Transverse colon (tissue), 4 donors: ENCODE results near the gene MAP3K14. TPM values are rescaled to one million over a fixed set of nuclear protein-coding genes. Genes with fewer than 3 reads are reported as not detected.

Experiments used
- DNase-seq: peaks from one replicate; pipeline ENCODE4 v3.0.0-alpha.2; 2019
- H3K27ac ChIP-seq, 4 donors: fragments of 200-600 bp; sonication (generic); 2 replicates each; pipeline ENCODE4 v1.5.1; 2016 to 2018; ENCODE audit warnings: inconsistent platforms in 4 of 4
- H3K27me3 ChIP-seq: fragments of 200-600 bp; sonication (generic); 2 replicates; pipeline ENCODE4 v1.5.1; 2017; ENCODE audit warnings: inconsistent platforms
- H3K36me3 ChIP-seq, 4 donors: fragments of 200-600 bp; sonication (generic); 2 replicates each; pipeline ENCODE4 v1.5.1; 2017 to 2019; ENCODE audit warnings: inconsistent platforms in 4 of 4
- H3K4me1 ChIP-seq, 4 donors: fragments of 200-600 bp; sonication (generic); 2 replicates each; pipeline ENCODE4 v1.5.1; 2017 to 2020; ENCODE audit warnings: inconsistent platforms in 4 of 4
- H3K4me3 ChIP-seq, 4 donors: fragments of 200-600 bp; sonication (generic); 1 replicate in 1 of 4; 2 replicates in 3 of 4; pipeline versions ENCODE4 v1.5.1 to v1.6.1; 2017 to 2019; ENCODE audit warnings: inconsistent platforms in 4 of 4
- H3K9me3 ChIP-seq, 2 donors: fragments of 200-600 bp; sonication (generic); 2 replicates each; pipeline ENCODE4 v1.5.1; 2017 to 2019; ENCODE audit warnings: inconsistent platforms in 2 of 2
- CTCF ChIP-seq, 5 experiments: fragments of 200-600 bp in 3 of 5; fragments of 450-650 bp in 2 of 5; sonication (generic) in 3 of 5; IDR thresholded peaks; 1 replicate in 2 of 5; 2 replicates in 3 of 5; pipeline ENCODE4 v1.5.1; 2016 to 2017; ENCODE audit warnings: antibody characterized with exemption in 5 of 5, inconsistent platforms in 3 of 5, mild to moderate bottlenecking in 2 of 5, moderate library complexity in 1 of 5
- EP300 ChIP-seq: sonication (generic); formaldehyde crosslinking; IDR thresholded peaks from one replicate; pipeline ENCODE4 v1.6.1; 2017; ENCODE audit warnings: antibody characterized with exemption, low read depth
- POLR2A ChIP-seq: fragments of 450-650 bp; IDR thresholded peaks from one replicate; pipeline ENCODE4 v1.6.1; 2016; ENCODE audit warnings: antibody characterized with exemption, mild to moderate bottlenecking, moderate library complexity
- POLR2AphosphoS5 ChIP-seq, 3 donors: sonication (generic); formaldehyde crosslinking; IDR thresholded peaks; one replicate each; pipeline ENCODE4 v1.6.1; 2016; ENCODE audit warnings: antibody characterized with exemption in 3 of 3
- WGBS, 2 donors: methylation state at CpG; one replicate each; pipeline ENCODE4 v1.1.5; 2018; ENCODE audit warnings: low coverage in 1 of 2; 5-methylcytosine and 5-hydroxymethylcytosine counted together
- in situ Hi-C, 4 donors: fragments of 200-750 bp; cut with MboI; loops; one replicate each; pipeline versions ENCODE4 v1.15.0 to v1.15.1; 2017; ENCODE audit warnings: low sequenced_read_pairs in 3 of 4, low pct_ligation_motif_present in 1 of 4, low pct_unique_long_range_greater_than_20kb in 1 of 4
- intact Hi-C: fragments of 100-400 bp; cut with DNase I; formaldehyde crosslinking; loops from one replicate; pipeline ENCODE4 v1.15.1; 2023; ENCODE audit warnings: low total_unique reads
- total RNA-seq, 4 donors: library from RNA; depleted of rRNA; stranded (reverse); fragments of >200 nt; gene quantifications; one replicate each; pipeline ENCODE4 v1.1.0, GENCODE V29; 2016

The MAP3K14 gene
- total RNA-seq, 4 donors from 2014 or later, result 13.0 to 33.7 (median 18.7) TPM

- Histone ChIP-seq H3K27ac (peak overlapping the region; percentile 55 to 81 (median 68)), H3K4me3 (no peak overlapping the region), H3K36me3 (peaks cover 0 to 23% (median 4%) of the 10 kb centered on the region in 4 donors), H3K27me3 (no peaks in the 10 kb centered on the region), H3K4me1 (peaks cover 5 to 22% (median 20%) of the 10 kb centered on the region in 4 donors), H3K9me3 (no peaks in the 10 kb centered on the region)
- WGBS, 2 donors, result 73% methylated on average over 21 of the region's 21 CpGs; no CpG with 5 or more reads in 1 of the 2 donors
- in situ Hi-C loops, result loop anchor here in 1 of 4 donors (5.0 kb wide), 1 partner anchor 99 kb away; no protein-coding TSS in a partner anchor
- intact Hi-C loops, result no loop called here
- no peak for TF ChIP-seq POLR2A
- TF ChIP-seq CTCF (IDR thresholded peaks at IDR 0.05), result no peak
- peak; percentile 37 to 39 (median 37) for TF ChIP-seq POLR2AphosphoS5 (IDR thresholded peaks at IDR 0.05)
- DNase-seq, result no peak
Measured at GRCh38 chr17:45282683-45283644, 33.9 kb downstream of the MAP3K14 start.

GRCh38 chr17:45279898-45280297 lies 36.9 kb downstream of the MAP3K14 start:
- H3K4me3 ChIP-seq, result no peak overlapping the region
- H3K27ac ChIP-seq, result peak overlapping the region in 3 of 4 donors; percentile 44 to 83 (median 78)
- H3K9me3 ChIP-seq, result no peaks in the 10 kb centered on the region
- intact Hi-C loops, result loop anchor here (5.0 kb wide), 1 partner anchor 37 kb away; the partner anchor contains the start of gene MAP3K14
- peaks cover 13 to 37% (median 23%) of the 10 kb centered on the region in 4 donors for H3K4me1 ChIP-seq
- peaks cover 0 to 8% (median 4%) of the 10 kb centered on the region in 4 donors for H3K36me3 ChIP-seq
- 61 to 76% methylated on average over 3 of the region's 3 CpGs for WGBS, 2 donors
- no peaks in the 10 kb centered on the region for H3K27me3 ChIP-seq
- no peak for DNase-seq
- no peak for TF ChIP-seq POLR2A
- no peak for TF ChIP-seq POLR2AphosphoS5 (IDR thresholded peaks at IDR 0.05)
- in situ Hi-C loops, result loop anchor here (5.0 to 10.0 kb wide), 3 partner anchors 97 to 105 kb away; no protein-coding TSS in a partner anchor

GRCh38 chr17:45277992-45278391 lies 38.8 kb downstream of the MAP3K14 start:
- H3K36me3 ChIP-seq, result peaks cover 0 to 21% (median 7%) of the 10 kb centered on the region in 4 donors
- H3K27me3 ChIP-seq, result no peaks in the 10 kb centered on the region
- DNase-seq, result no peak
- intact Hi-C loops (loop anchor here (1.0 to 5.0 kb wide), 2 partner anchors 39 to 107 kb away; partner anchors contain the start of gene MAP3K14), in situ Hi-C loops (loop anchor here in 3 of 4 donors (5.0 to 10.0 kb wide), 3 partner anchors 99 to 107 kb away; no protein-coding TSS in a partner anchor)
- peak overlapping the region; percentile 44 to 83 (median 72) for H3K27ac ChIP-seq
- peaks cover 13 to 30% (median 17%) of the 10 kb centered on the region in 4 donors for H3K4me1 ChIP-seq
- no peak overlapping the region for H3K4me3 ChIP-seq
- no peaks in the 10 kb centered on the region for H3K9me3 ChIP-seq
- WGBS, 2 donors, result 26 to 68% methylated on average over 3 to 7 of the region's 7 CpGs
- TF ChIP-seq POLR2AphosphoS5 (IDR thresholded peaks at IDR 0.05), result no peak
- no peak for TF ChIP-seq POLR2A
- no peak for TF ChIP-seq EP300
- no peak for TF ChIP-seq CTCF (IDR thresholded peaks at IDR 0.05)

GRCh38 chr17:45277216-45277849 lies 39.5 kb downstream of the MAP3K14 start:
- intact Hi-C loops, result loop anchor here (1.0 to 5.0 kb wide), 2 partner anchors 40 to 108 kb away; partner anchors contain the start of gene MAP3K14
- peak; percentile 26 to 78 (median 62) for TF ChIP-seq POLR2AphosphoS5 (IDR thresholded peaks at IDR 0.05)
- TF ChIP-seq EP300, result no peak
- TF ChIP-seq CTCF (IDR thresholded peaks at IDR 0.05), result peak; percentile 75 to 94 (median 82)
- TF ChIP-seq POLR2A, result no peak
- no peaks in the 10 kb centered on the region for H3K27me3 ChIP-seq
- peaks cover 0 to 27% (median 9%) of the 10 kb centered on the region in 4 donors for H3K36me3 ChIP-seq
- H3K9me3 ChIP-seq, result no peaks in the 10 kb centered on the region
- peak; percentile 94 for DNase-seq
- H3K4me3 ChIP-seq, result no peak overlapping the region
- in situ Hi-C loops, result loop anchor here in 3 of 4 donors (5.0 to 10.0 kb wide), 3 partner anchors 100 to 107 kb away; no protein-coding TSS in a partner anchor
- H3K4me1 ChIP-seq, result peaks cover 9 to 30% (median 14%) of the 10 kb centered on the region in 4 donors
- H3K27ac ChIP-seq, result peak overlapping the region; percentile 44 to 83 (median 72)
- 45 to 49% methylated on average over 6 to 15 of the region's 16 CpGs for WGBS, 2 donors
